ENCODE data around the gene OAS3.

- TF ChIP-seq EZH2 (IDR thresholded peaks at IDR 0.05; ENCODE audit: insufficient read depth, poor library complexity, severe bottlenecking), result no peak
- no peak for TF ChIP-seq EZH2phosphoT487 (IDR thresholded peaks at IDR 0.05; ENCODE audit: insufficient read depth, low read depth)
Observed at GRCh38 chr12:112894128-112894527, 44.1 kb upstream of the OAS3 start.

Data from GM23248 (cell line).